Hepatocyte (in vitro differentiated cells): ENCODE results near the gene P2RY2. TPM values are rescaled to one million over a fixed set of nuclear protein-coding genes. Genes with fewer than 3 reads are reported as not detected.

Source experiments
- DNase-seq: peaks from one replicate; pipeline ENCODE4 v3.0.0-alpha.2; 2016; ENCODE audit warnings: low spot score
- H2AFZ ChIP-seq: fragments of 200-600 bp; sonication (generic); 2 replicates; pipeline ENCODE4 v1.6.0; 2016; ENCODE audit warnings: antibody characterized with exemption, mild to moderate bottlenecking
- H3K27ac ChIP-seq: fragments of 200-600 bp; sonication (generic); 2 replicates; pipeline ENCODE4 v1.5.1; 2016; ENCODE audit warnings: mild to moderate bottlenecking
- H3K27me3 ChIP-seq: fragments of 200-600 bp; sonication (generic); 2 replicates; pipeline ENCODE4 v1.6.1; 2016
- H3K36me3 ChIP-seq: fragments of 200-600 bp; sonication (generic); replicated peaks from 2 replicates; pipeline ENCODE4 v1.5.1; 2016; ENCODE audit warnings: low read depth; ENCODE audit not compliant: insufficient read depth
- H3K4me1 ChIP-seq: fragments of 200-600 bp; sonication (generic); 2 replicates; pipeline ENCODE4 v1.5.1; 2016; ENCODE audit warnings: mild to moderate bottlenecking, moderate library complexity; ENCODE audit not compliant: insufficient read depth
- H3K4me2 ChIP-seq: fragments of 200-600 bp; sonication (generic); 2 replicates; pipeline ENCODE4 v1.6.0; 2016
- H3K4me3 ChIP-seq: fragments of 200-600 bp; sonication (generic); 2 replicates; pipeline ENCODE4 v1.5.1; 2016; ENCODE audit warnings: mild to moderate bottlenecking
- H3K79me2 ChIP-seq: fragments of 200-600 bp; sonication (generic); 2 replicates; pipeline ENCODE4 v1.6.0; 2017; ENCODE audit warnings: mild to moderate bottlenecking
- H3K9me2 ChIP-seq: fragments of 200-600 bp; sonication (generic); replicated peaks from 2 replicates; pipeline ENCODE4 v1.6.0; 2017; ENCODE audit warnings: mild to moderate bottlenecking; ENCODE audit not compliant: insufficient read depth
- H3K9me3 ChIP-seq: fragments of 200-600 bp; sonication (generic); 2 replicates; pipeline ENCODE4 v1.5.1; 2016; ENCODE audit warnings: low read depth, mild to moderate bottlenecking
- H4K20me1 ChIP-seq: fragments of 200-600 bp; sonication (generic); 2 replicates; pipeline ENCODE4 v1.6.0; 2016; ENCODE audit warnings: mild to moderate bottlenecking; ENCODE audit not compliant: insufficient read depth, poor library complexity, severe bottlenecking
- EZH2 ChIP-seq: fragments of 200-600 bp; sonication (generic); IDR thresholded peaks from 2 replicates; pipeline ENCODE4 v1.6.1; 2016; ENCODE audit warnings: antibody characterized with exemption, mild to moderate bottlenecking, borderline replicate concordance
- EZH2phosphoT487 ChIP-seq: fragments of 200-600 bp; sonication (generic); IDR thresholded peaks from one replicate; pipeline ENCODE4 v1.6.1; 2018; ENCODE audit warnings: antibody characterized with exemption, mild to moderate bottlenecking, low read depth, moderate library complexity; ENCODE audit not compliant: unreplicated experiment, severe bottlenecking
- WGBS: methylation state at CpG from one replicate; pipeline ENCODE4 v1.1.6; 2016; ENCODE audit warnings: low lambda C conversion rate; ENCODE audit errors: missing lambda C conversion rate; 5-methylcytosine and 5-hydroxymethylcytosine counted together
- polyA plus RNA-seq: library from polyadenylated mRNA; unstranded; fragments of >200 nt; fragmentation: Nextera tagmentation; extraction: Ambion mirVana; gene quantifications from 2 replicates; pipeline ENCODE4 v1.2.1, GENCODE V29; 2016
- total RNA-seq: library from RNA; depleted of rRNA; stranded (reverse); fragments of >200 nt; gene quantifications from 2 replicates; pipeline ENCODE4 v1.2.3, GENCODE V29; 2014
- TF ChIP-seq, protein P1 (sequence below): fragments of 200-600 bp; sonication (generic); IDR thresholded peaks from 2 replicates; pipeline ENCODE4 v1.5.1; 2016; ENCODE audit warnings: antibody characterized with exemption, mild to moderate bottlenecking; ENCODE audit not compliant: poor library complexity

Gene P2RY2
- total and polyA plus RNA-seq, 2 experiments from 2014 or later = 2.5 to 6.3 TPM

DNA sequence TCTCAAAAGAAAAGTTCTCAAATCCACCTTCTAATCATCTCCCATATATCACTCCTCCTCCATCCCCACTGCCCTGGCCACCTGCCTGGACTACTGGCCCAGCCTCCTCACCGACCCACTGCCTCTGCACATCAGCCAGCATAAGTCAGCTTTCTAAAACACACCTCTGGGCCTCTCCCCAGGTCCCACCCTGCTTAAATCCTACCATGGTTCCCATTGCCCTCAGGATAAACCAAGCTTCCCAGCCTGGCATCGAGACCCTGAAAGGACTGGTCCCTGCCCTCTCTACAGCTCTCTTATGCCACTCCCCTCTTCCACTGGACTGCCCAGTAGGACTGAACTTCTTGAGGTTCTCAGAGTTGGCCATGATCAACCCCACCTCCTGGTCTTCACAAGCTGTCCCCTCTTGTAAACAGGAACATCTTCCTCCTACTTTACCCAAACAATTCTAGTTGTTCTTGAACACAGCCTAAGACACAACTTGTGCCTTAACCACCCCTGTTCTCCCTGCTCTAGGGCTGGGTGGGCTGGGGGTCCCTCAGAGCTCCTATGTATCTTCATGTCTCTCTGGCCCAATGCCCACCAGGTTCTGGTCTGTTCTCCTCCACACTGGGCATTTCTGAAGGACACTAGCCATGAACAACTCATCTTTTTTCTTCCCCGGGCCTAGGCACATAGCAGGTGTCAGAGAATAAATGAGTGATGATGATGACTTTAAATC, 41.5 kb downstream of the P2RY2 start:
- peaks cover 3% of the 10 kb centered on the region for H3K4me1 ChIP-seq
- 93% methylated on average over 3 of the region's 3 CpGs for WGBS
- no peaks in the 10 kb centered on the region for H4K20me1 ChIP-seq
- TF ChIP-seq EZH2phosphoT487 (no peak), EZH2 (no peak)
- TF ChIP-seq, protein P1, sequence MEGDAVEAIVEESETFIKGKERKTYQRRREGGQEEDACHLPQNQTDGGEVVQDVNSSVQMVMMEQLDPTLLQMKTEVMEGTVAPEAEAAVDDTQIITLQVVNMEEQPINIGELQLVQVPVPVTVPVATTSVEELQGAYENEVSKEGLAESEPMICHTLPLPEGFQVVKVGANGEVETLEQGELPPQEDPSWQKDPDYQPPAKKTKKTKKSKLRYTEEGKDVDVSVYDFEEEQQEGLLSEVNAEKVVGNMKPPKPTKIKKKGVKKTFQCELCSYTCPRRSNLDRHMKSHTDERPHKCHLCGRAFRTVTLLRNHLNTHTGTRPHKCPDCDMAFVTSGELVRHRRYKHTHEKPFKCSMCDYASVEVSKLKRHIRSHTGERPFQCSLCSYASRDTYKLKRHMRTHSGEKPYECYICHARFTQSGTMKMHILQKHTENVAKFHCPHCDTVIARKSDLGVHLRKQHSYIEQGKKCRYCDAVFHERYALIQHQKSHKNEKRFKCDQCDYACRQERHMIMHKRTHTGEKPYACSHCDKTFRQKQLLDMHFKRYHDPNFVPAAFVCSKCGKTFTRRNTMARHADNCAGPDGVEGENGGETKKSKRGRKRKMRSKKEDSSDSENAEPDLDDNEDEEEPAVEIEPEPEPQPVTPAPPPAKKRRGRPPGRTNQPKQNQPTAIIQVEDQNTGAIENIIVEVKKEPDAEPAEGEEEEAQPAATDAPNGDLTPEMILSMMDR = no peak
- H3K9me2 ChIP-seq = no peaks in the 10 kb centered on the region
- no peaks in the 10 kb centered on the region for H3K9me3 ChIP-seq
- H3K36me3 ChIP-seq = no peaks in the 10 kb centered on the region
- DNase-seq = no peak
- H2AFZ ChIP-seq = no peak overlapping the region
- H3K27me3 ChIP-seq = peaks cover 3% of the 10 kb centered on the region
- H3K4me3 ChIP-seq = no peak overlapping the region
- H3K4me2 ChIP-seq = no peak overlapping the region
- no peaks in the 10 kb centered on the region for H3K79me2 ChIP-seq
- H3K27ac ChIP-seq = no peak overlapping the region

DNA sequence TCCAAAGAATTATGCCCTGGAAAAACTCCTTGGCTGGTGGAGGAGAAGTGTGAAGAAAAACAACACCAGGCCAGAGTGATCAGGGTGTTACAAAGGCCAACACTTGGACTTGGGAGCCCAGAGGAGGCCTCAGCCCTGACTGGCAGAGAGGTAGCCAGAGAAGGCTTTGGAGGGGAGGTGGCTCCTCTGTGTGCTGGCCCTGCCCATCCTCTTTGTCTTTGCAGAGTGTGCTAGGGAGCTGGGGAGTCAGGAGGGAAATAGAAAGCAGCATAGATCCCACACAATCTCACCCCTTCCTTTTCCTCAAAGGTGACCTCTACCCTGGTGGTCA, 42.0 kb downstream of the P2RY2 start:
- TF ChIP-seq, protein P1 = no peak
- TF ChIP-seq EZH2phosphoT487 (no peak), EZH2 (no peak)
- Histone ChIP-seq H3K9me3 (no peaks in the 10 kb centered on the region), H2AFZ (no peak overlapping the region), H3K4me3 (no peak overlapping the region), H3K4me2 (no peak overlapping the region), H3K9me2 (no peaks in the 10 kb centered on the region), H3K27me3 (peaks cover 8% of the 10 kb centered on the region), H3K27ac (no peak overlapping the region), H4K20me1 (no peaks in the 10 kb centered on the region), H3K4me1 (peaks cover 3% of the 10 kb centered on the region), H3K79me2 (no peaks in the 10 kb centered on the region), H3K36me3 (no peaks in the 10 kb centered on the region)
- no peak for DNase-seq

GRCh38 chr11:73262851-73263495, 44.9 kb downstream of the P2RY2 start:
- DNase-seq = no peak
- H4K20me1 ChIP-seq = no peaks in the 10 kb centered on the region
- 71% methylated on average over 5 of the region's 5 CpGs for WGBS
- no peak overlapping the region for H3K4me2 ChIP-seq
- no peak for TF ChIP-seq EZH2phosphoT487
- TF ChIP-seq, protein P1 = no peak
- peaks cover 19% of the 10 kb centered on the region for H3K27me3 ChIP-seq
- no peaks in the 10 kb centered on the region for H3K79me2 ChIP-seq
- no peaks in the 10 kb centered on the region for H3K9me2 ChIP-seq
- no peak overlapping the region for H3K27ac ChIP-seq
- no peak overlapping the region for H3K4me3 ChIP-seq
- no peaks in the 10 kb centered on the region for H3K36me3 ChIP-seq
- H3K4me1 ChIP-seq = peaks cover 3% of the 10 kb centered on the region
- no peak overlapping the region for H2AFZ ChIP-seq
- H3K9me3 ChIP-seq = no peaks in the 10 kb centered on the region
